Vagina (tissue), 2 donors: ENCODE data around the gene TNFRSF1B. TPM values are rescaled to one million over a fixed set of nuclear protein-coding genes. Genes with fewer than 3 reads are reported as not detected.
A peak's percentile ranks its signal among the peaks of the same experiment; 100 is the strongest.

Source experiments
- DNase-seq, 2 donors: peaks; one replicate each; pipeline ENCODE4 v3.0.0-alpha.2; 2017; ENCODE audit errors: extremely low spot score in 2 of 2
- H3K27ac ChIP-seq: fragments of 200-600 bp; sonication (generic); one replicate; pipeline ENCODE4 v1.5.1; 2019
- H3K27me3 ChIP-seq: fragments of 200-600 bp; sonication (generic); one replicate; pipeline ENCODE4 v1.5.1; 2019
- H3K36me3 ChIP-seq, 2 donors: fragments of 200-600 bp; sonication (generic); one replicate each; pipeline ENCODE4 v1.5.1; 2017 to 2019
- H3K4me1 ChIP-seq: fragments of 200-600 bp; sonication (generic); one replicate; pipeline ENCODE4 v1.5.1; 2019
- H3K4me3 ChIP-seq, 2 donors: fragments of 200-600 bp; sonication (generic); 1 replicate in 1 of 2; 2 replicates in 1 of 2; pipeline ENCODE4 v1.5.1; 2016 to 2019
- H3K9me3 ChIP-seq: fragments of 200-600 bp; sonication (generic); one replicate; pipeline ENCODE4 v1.5.1; 2019
- CTCF ChIP-seq, 3 experiments: fragments of 450-650 bp in 2 of 3; fragments of 200-600 bp in 1 of 3; sonication (generic) in 1 of 3; IDR thresholded peaks; one replicate each; pipeline ENCODE4 v1.5.1; 2017 to 2019; ENCODE audit warnings: antibody characterized with exemption in 3 of 3, mild to moderate bottlenecking in 2 of 3, moderate library complexity in 2 of 3
- POLR2A ChIP-seq, 2 donors: fragments of 450-650 bp; IDR thresholded peaks; one replicate each; pipeline ENCODE4 v1.6.1; 2017; ENCODE audit warnings: antibody characterized with exemption in 2 of 2, mild to moderate bottlenecking in 2 of 2, moderate library complexity in 2 of 2
- POLR2AphosphoS5 ChIP-seq, 2 donors: sonication (generic); formaldehyde crosslinking; IDR thresholded peaks; one replicate each; pipeline ENCODE4 v1.9.0; 2017; ENCODE audit warnings: antibody characterized with exemption in 2 of 2, mild to moderate bottlenecking in 2 of 2, low read depth in 1 of 2; ENCODE audit not compliant: insufficient read depth in 1 of 2
- intact Hi-C: fragments of 100-400 bp; cut with DNase I; formaldehyde crosslinking; loops from one replicate; pipeline ENCODE4 v1.15.1; 2023
- total RNA-seq: library from RNA; depleted of rRNA; stranded (reverse); fragments of >200 nt; gene quantifications from one replicate; pipeline ENCODE4 v1.2.3, GENCODE V29; 2016

Gene TNFRSF1B
- total RNA-seq, 1 donor from 2014 or later = 41.0 TPM

GRCh38 chr1:12204754-12205658, 38.2 kb downstream of the TNFRSF1B start:
- Histone ChIP-seq H3K36me3 (peaks cover 0 to 22% of the 10 kb centered on the region in 2 donors), H3K4me1 (peaks cover 19% of the 10 kb centered on the region), H3K4me3 (no peak overlapping the region), H3K9me3 (no peaks in the 10 kb centered on the region), H3K27me3 (no peaks in the 10 kb centered on the region), H3K27ac (peak overlapping the region; percentile 63)
- intact Hi-C loops = loop anchor here (5.0 kb wide), 1 partner anchor 1363 kb away; no protein-coding TSS in a partner anchor
- TF ChIP-seq POLR2A (IDR thresholded peaks at IDR 0.05) (no peak), POLR2AphosphoS5 (IDR thresholded peaks at IDR 0.05; ENCODE audit: insufficient read depth in 1 of 2, low read depth in 1 of 2) (peak in 1 of 2 donors; percentile 28), CTCF (IDR thresholded peaks at IDR 0.05) (no peak)
- DNase-seq = no peak

GRCh38 chr1:12206238-12206637, 39.4 kb downstream of the TNFRSF1B start:
- Histone ChIP-seq H3K36me3 (peaks cover 0 to 22% of the 10 kb centered on the region in 2 donors), H3K27me3 (no peaks in the 10 kb centered on the region), H3K4me1 (peaks cover 19% of the 10 kb centered on the region), H3K9me3 (no peaks in the 10 kb centered on the region), H3K4me3 (no peak overlapping the region), H3K27ac (peak overlapping the region; percentile 63)
- intact Hi-C loops = loop anchor here (5.0 kb wide), 1 partner anchor 1364 kb away; no protein-coding TSS in a partner anchor
- DNase-seq = no peak
- no peak for TF ChIP-seq POLR2AphosphoS5 (IDR thresholded peaks at IDR 0.05; ENCODE audit: insufficient read depth in 1 of 2, low read depth in 1 of 2)
- no peak for TF ChIP-seq POLR2A (IDR thresholded peaks at IDR 0.05)

- H3K27me3 ChIP-seq = no peaks in the 10 kb centered on the region
- intact Hi-C loops = loop anchor here (5.0 kb wide), 1 partner anchor 1365 kb away; no protein-coding TSS in a partner anchor
- peaks cover 0 to 19% of the 10 kb centered on the region in 2 donors for H3K36me3 ChIP-seq
- no peak overlapping the region for H3K4me3 ChIP-seq
- H3K27ac ChIP-seq = peak overlapping the region; percentile 12
- no peaks in the 10 kb centered on the region for H3K9me3 ChIP-seq
- H3K4me1 ChIP-seq = peaks cover 19% of the 10 kb centered on the region
- TF ChIP-seq POLR2AphosphoS5 (IDR thresholded peaks at IDR 0.05; ENCODE audit: insufficient read depth in 1 of 2, low read depth in 1 of 2) (no peak), CTCF (IDR thresholded peaks at IDR 0.05) (no peak), POLR2A (IDR thresholded peaks at IDR 0.05) (no peak)
- DNase-seq = no peak
Measured at GRCh38 chr1:12206792-12207424, 40.1 kb downstream of the TNFRSF1B start.

- TF ChIP-seq POLR2A (IDR thresholded peaks at IDR 0.05) (no peak), POLR2AphosphoS5 (IDR thresholded peaks at IDR 0.05; ENCODE audit: insufficient read depth in 1 of 2, low read depth in 1 of 2) (no peak), CTCF (IDR thresholded peaks at IDR 0.05) (no peak)
Measured at GRCh38 chr1:12208271-12208670, 41.5 kb downstream of the TNFRSF1B start.

GRCh38 chr1:12208764-12209494, 42.1 kb downstream of the TNFRSF1B start:
- peaks cover 0 to 5% of the 10 kb centered on the region in 2 donors for H3K36me3 ChIP-seq
- peak in 1 of 2 donors; percentile 34 for TF ChIP-seq POLR2AphosphoS5 (IDR thresholded peaks at IDR 0.05; ENCODE audit: insufficient read depth in 1 of 2, low read depth in 1 of 2)
- peak; percentile 97 to 99 (median 99) for TF ChIP-seq CTCF (IDR thresholded peaks at IDR 0.05)
- TF ChIP-seq POLR2A (IDR thresholded peaks at IDR 0.05) = no peak
- no peak for DNase-seq
- no peaks in the 10 kb centered on the region for H3K9me3 ChIP-seq
- H3K27ac ChIP-seq = peak overlapping the region; percentile 62
- no peak overlapping the region for H3K4me3 ChIP-seq
- H3K4me1 ChIP-seq = peaks cover 19% of the 10 kb centered on the region
- no peaks in the 10 kb centered on the region for H3K27me3 ChIP-seq
- intact Hi-C loops = loop anchor here (2.0 to 5.0 kb wide), 2 partner anchors 84 to 1367 kb away; no protein-coding TSS in a partner anchor

More at GRCh38 chr1:12208271-12208670, 41.5 kb downstream of the TNFRSF1B start:
- peaks cover 0 to 5% of the 10 kb centered on the region in 2 donors for H3K36me3 ChIP-seq
- intact Hi-C loops = loop anchor here (2.0 to 5.0 kb wide), 2 partner anchors 83 to 1366 kb away; no protein-coding TSS in a partner anchor
- no peak for DNase-seq
- H3K4me1 ChIP-seq = peaks cover 19% of the 10 kb centered on the region
- H3K4me3 ChIP-seq = no peak overlapping the region
- peak overlapping the region; percentile 62 for H3K27ac ChIP-seq
- no peaks in the 10 kb centered on the region for H3K9me3 ChIP-seq
- H3K27me3 ChIP-seq = no peaks in the 10 kb centered on the region
